GM23248 (cell line): ENCODE results near the gene FBH1.

Experiments
- EZH2 ChIP-seq: fragments of 200-600 bp; sonication (generic); IDR thresholded peaks from 2 replicates; pipeline ENCODE4 v1.6.1; 2018; ENCODE audit warnings: antibody characterized with exemption, mild to moderate bottlenecking; ENCODE audit not compliant: insufficient read depth, poor library complexity, severe bottlenecking
- EZH2phosphoT487 ChIP-seq: fragments of 200-600 bp; sonication (generic); IDR thresholded peaks from 2 replicates; pipeline ENCODE4 v1.6.1; 2018; ENCODE audit warnings: antibody characterized with exemption, moderate library complexity, mild to moderate bottlenecking, low read depth; ENCODE audit not compliant: insufficient read depth

- no peak for TF ChIP-seq EZH2phosphoT487
- TF ChIP-seq EZH2 = no peak
These were observed 5.8 kb downstream of the FBH1 start for GRCh38 chr10:5895804-5896203.
